Testis (tissue), 2 donors: ENCODE measurements around the gene SLC23A2.

ENCODE experiments used
- CTCF ChIP-seq, 3 experiments: fragments of 450-650 bp in 2 of 3; fragments of 200-600 bp in 1 of 3; sonication (generic) in 1 of 3; IDR thresholded peaks; one replicate each; pipeline ENCODE4 v1.5.1; 2016 to 2019; ENCODE audit warnings: antibody characterized with exemption in 3 of 3, mild to moderate bottlenecking in 2 of 3, moderate library complexity in 1 of 3
- POLR2A ChIP-seq: fragments of 450-650 bp; IDR thresholded peaks from one replicate; pipeline ENCODE4 v1.6.1; 2017; ENCODE audit warnings: antibody characterized with exemption, mild to moderate bottlenecking, moderate library complexity

- no peak for TF ChIP-seq CTCF (IDR thresholded peaks at IDR 0.05)
- no peak for TF ChIP-seq POLR2A
Measured at GRCh38 chr20:4829514-4830215, 171.6 kb downstream of the SLC23A2 start.
